GM18909 (cell line): ENCODE results near the gene KATNBL1.
A peak's percentile ranks its signal among the peaks of the same experiment; 100 is the strongest.

Experiments
- ATAC-seq: cut with Tn5 transposase; IDR thresholded peaks from one replicate; pipeline ENCODE4 v1.9.1; 2021; ENCODE audit warnings: mild to moderate bottlenecking; ENCODE audit not compliant: unreplicated experiment, poor library complexity

KATNBL1 gene, protein sequence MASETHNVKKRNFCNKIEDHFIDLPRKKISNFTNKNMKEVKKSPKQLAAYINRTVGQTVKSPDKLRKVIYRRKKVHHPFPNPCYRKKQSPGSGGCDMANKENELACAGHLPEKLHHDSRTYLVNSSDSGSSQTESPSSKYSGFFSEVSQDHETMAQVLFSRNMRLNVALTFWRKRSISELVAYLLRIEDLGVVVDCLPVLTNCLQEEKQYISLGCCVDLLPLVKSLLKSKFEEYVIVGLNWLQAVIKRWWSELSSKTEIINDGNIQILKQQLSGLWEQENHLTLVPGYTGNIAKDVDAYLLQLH

DNA sequence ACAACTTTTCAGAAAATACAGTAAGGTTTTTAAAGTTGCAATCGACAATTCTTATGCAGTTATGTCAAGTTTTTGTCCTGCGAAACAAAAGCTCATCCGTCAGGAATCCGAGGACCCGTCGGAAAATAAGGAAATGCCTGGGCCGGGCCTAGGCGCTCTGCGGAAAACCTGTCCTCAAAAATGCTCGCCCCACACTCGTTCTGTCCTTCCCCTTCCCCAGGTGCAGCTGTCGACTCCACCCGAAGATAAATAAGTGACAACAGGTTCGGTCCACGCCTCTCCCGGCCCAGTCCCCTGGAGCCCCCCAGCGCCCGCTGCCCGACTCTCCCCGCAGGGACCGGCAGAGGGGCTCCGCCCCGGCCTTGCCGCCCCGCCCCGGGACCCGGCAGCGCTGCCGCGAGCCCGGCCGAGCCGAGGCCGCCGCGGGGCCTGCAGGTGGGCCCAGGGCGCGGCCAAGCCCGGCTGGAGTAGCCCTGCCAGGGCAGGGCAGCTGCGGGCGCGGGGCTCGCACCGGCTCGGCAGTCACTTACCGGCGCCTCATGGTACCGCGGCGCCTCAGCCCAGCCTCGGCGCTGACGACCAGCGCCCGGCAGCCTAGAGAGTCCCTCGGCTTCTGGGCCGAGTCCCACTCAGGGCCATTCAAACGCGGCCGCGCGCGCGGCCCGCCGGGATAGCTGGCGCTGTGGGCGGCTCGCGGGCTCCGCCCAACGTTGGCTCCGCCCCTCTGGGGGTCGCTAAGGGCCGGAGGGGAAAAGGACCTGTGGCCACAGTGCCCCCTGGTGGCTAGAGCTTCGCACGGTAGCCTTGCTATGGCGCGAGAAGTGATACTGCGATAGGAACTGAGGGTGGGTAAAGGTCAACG, at the start of gene KATNBL1:
TSS of gene KATNBL1 (minus strand) at position 676 of the 862 bp plus-strand sequence. CDS start 46,420 bp downstream, outside the sequence.
- peak; percentile 87 for ATAC-seq

- ATAC-seq, result no peak
Measured at GRCh38 chr15:34259566-34259965, 49.7 kb upstream of the KATNBL1 start.

- no peak for ATAC-seq
Measured at GRCh38 chr15:34258151-34258550, 48.3 kb upstream of the KATNBL1 start.

DNA sequence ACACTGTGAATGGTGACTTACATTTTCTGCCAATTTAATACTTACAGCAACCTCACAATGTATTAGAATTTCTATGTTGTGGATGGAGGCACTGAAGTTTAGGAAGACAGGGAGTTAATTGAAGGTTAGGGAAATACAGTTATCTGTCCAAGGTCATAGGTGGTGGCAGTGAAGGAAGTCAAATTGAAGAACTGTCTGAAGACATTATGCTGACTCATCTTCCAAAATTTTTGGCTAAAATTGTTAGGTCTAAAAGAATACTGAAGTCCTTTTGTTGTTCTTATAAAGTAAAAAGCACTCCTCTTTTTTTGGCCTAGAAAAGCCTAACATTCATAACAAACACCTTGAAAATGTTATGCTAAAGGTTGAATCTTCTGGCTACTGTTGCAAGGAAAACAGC, 42.6 kb upstream of the KATNBL1 start:
- ATAC-seq, result no peak

DNA sequence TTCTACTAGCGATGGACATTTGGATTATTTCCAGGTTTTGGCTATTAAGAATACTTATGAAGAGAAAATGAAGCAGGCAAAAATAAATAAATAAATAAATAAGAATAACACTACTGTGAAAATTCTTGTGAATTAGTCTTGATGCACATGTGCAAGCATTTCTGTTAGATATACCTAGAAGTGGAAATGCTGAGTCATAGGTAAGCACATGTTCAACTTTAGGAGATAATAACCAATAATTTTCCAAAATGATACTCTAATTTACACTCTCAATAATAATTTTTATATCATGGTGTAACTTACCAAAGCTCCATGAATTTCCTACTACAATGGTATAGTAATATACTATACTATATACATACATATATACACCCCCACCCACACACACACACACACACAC, 38.3 kb upstream of the KATNBL1 start:
- ATAC-seq, result no peak

- no peak for ATAC-seq
Measured at GRCh38 chr15:34246276-34246976, 36.5 kb upstream of the KATNBL1 start.

DNA sequence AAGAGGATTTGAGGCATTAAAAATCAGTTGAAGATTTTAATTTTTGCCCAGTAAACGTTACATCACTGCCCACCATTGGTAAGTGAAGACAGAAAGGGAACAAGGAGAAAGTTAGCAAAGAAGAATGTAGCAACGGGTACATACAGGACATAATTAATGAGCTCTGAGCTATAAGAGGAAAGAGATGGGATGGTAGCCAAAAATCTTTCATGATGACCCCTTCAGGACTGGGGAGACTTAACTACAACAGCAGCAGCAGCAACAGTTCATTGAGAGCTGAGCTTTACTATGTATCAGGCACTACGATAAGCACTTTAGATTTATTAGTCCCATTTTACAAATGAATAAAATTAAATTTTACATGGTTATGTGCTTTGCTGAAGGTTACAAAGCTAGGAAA, 33.3 kb upstream of the KATNBL1 start:
- no peak for ATAC-seq

- no peak for ATAC-seq
Measured at GRCh38 chr15:34242331-34242710, 32.4 kb upstream of the KATNBL1 start.

GRCh38 chr15:34241376-34242330, 31.8 kb upstream of the KATNBL1 start:
- peak; percentile 68 for ATAC-seq

DNA sequence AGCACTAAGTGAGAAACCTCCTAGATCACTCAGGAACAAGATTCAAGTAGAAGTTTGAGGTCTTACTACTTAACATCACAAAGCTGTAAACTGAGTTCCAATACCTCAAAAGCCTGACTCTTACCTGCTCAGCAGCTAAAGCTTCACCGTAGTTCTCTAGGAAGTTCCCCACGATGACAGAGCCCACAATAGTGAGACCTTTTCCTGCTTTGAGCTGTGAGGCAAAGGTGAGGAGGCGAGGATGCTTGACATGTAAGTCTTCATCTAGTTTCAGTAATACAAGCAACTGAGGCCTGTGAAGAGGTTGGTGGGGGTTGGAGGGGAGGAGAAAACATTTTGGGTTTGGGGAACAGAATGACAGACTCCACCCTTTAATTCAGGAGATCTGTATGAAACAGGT, 30.6 kb upstream of the KATNBL1 start:
- ATAC-seq, result no peak

GRCh38 chr15:34239151-34239808, 29.4 kb upstream of the KATNBL1 start:
- no peak for ATAC-seq

- no peak for ATAC-seq
Measured at GRCh38 chr15:34233614-34234013, 23.7 kb upstream of the KATNBL1 start.

DNA sequence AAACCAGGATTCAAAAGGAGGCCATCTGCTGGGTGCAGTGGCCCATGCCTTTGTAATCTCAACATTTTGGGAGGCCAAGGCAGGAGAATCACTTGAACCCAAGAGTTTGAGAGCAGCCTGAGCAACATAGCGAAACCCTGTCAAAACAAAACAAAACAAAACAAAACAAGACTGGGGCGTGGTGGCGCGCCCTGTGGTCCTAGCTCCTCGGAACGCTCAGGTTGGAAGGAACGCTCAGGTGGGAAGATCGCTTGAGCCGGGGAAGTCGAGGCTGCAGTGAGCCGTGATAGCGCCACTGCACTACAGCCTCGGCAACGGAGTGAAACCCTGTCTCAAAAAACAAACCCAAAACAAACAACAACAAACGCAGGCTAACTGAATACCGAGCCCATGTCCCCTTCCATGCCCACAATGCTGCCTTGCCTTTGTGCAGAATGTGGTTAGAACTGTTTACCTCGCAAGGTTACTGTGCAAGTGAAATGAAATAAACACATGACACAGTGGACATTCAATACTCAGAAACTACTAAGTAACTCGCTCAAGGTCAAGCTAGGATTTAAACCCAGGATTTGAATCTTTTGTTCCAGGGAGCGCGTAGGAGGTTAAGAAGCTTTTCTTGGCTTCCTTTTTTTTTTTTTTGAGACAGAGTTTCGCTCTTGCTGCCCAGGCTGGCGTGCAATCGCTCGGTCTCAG, 14.2 kb upstream of the KATNBL1 start:
- ATAC-seq, result no peak

DNA sequence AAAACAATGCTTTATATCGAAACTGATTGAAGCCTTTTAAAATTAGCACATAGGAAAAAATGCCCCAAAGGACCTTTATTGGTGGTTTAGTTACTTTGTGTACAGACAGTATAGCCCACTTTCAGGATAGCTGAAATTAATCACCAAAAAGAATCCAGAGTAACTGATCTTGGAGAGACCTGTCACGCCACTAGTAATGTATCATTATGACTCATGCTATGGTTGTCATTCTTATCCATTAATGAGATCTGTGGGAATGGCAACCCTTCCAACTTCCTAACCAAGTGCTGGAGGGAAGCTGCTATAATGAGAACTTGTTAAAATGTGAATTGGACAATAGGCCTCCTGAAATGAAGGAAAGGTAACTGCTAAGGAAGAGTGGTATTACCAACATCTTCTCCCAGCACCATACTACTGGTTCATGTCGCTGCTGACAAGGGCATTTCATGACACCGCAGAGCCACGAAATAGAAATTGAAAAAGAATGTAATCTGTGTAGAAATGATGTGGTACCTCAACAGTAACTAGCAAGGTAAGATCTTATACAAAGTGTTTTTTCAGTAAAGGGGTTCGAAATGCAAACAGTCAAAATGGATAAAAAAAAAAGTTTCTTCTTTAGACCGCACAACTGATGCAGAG, 7.8 kb upstream of the KATNBL1 start:
- no peak for ATAC-seq

GRCh38 chr15:34216527-34217270, 6.8 kb upstream of the KATNBL1 start:
- ATAC-seq, result no peak

- no peak for ATAC-seq
Measured at GRCh38 chr15:34214135-34214534, 4.2 kb upstream of the KATNBL1 start.

DNA sequence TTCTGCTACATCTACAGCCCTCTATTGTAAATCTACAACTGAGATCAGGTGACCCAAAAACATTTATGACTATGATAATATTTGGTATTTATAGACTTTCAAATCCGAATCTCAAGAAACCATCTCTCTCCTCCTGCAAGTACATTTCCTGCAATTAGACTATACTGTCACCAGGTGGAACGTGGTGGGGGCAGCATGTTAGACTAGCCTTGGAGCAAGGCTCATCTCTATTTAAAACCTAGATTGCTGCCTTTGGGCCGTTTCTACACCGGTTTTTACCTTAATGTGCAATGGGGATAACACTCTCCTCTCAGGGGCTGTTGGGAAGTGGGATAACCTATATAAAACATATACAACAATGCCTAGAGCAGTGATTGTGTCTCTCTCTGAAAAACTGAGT, 3.8 kb upstream of the KATNBL1 start:
- no peak for ATAC-seq

DNA sequence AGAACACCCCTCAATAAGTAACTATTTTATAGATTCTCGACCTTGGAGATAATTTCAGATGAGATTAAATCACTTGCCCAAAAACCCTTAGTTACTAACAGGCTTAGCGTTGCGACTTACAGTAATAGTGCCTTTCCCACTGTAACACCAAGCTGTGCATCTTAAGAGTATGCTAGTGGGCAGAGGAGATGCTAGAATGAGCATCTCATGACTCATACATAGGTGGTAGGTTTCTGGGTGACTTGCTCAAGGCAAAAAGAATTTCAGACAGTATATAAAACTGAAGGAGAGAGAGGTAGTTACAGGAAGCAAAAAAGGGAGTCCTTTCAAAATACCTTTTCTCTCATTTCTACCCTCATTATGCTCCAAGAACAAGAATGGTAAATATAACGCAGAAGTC, 3.9 kb downstream of the KATNBL1 start:
- no peak for ATAC-seq
